Motor neuron (in vitro differentiated cells): Measurements from ENCODE around the gene COL15A1. TPM values are rescaled to one million over a fixed set of nuclear protein-coding genes. Genes with fewer than 3 reads are reported as not detected.
A peak's percentile ranks its signal among the peaks of the same experiment; 100 is the strongest.

Source experiments
- ATAC-seq, 8 experiments: fragments of 200-7000 bp; cut with Tn5 transposase; replicated peaks in 6 of 8; 2 replicates each; pipeline ENCODE4 v1.8.0; 2021; ENCODE audit warnings: mild to moderate bottlenecking in 8 of 8, moderate library complexity in 8 of 8
- H3K27ac ChIP-seq, 2 donors: fragments of 250-450 bp; sonication (Bioruptor Pico); 2 replicates each; pipeline ENCODE4 v1.9.0; 2021; ENCODE audit warnings: antibody characterized with exemption in 2 of 2, mild to moderate bottlenecking in 2 of 2, moderate library complexity in 1 of 2
- H3K4me1 ChIP-seq, 2 donors: fragments of 250-450 bp; sonication (Bioruptor Pico); replicated peaks in 1 of 2; 2 replicates each; pipeline ENCODE4 v1.6.1; 2021; ENCODE audit warnings: antibody characterized with exemption in 2 of 2, mild to moderate bottlenecking in 2 of 2, moderate library complexity in 1 of 2
- H3K4me3 ChIP-seq, 5 donors: fragments of 250-450 bp; sonication (Bioruptor Pico); 2 replicates each; pipeline ENCODE4 v1.9.0; 2021; ENCODE audit warnings: antibody characterized with exemption in 5 of 5, mild to moderate bottlenecking in 5 of 5, moderate library complexity in 4 of 5
- WGBS, 10 experiments: fragments of 450-650 bp; shearing (Covaris generic); methylation state at CpG; one replicate each; pipeline ENCODE4 v1.0.0; 2022; 5-methylcytosine and 5-hydroxymethylcytosine counted together
- in situ Hi-C, 9 experiments: fragments of 400-800 bp; cut with MboI; loops; one replicate each; pipeline ENCODE4 v1.15.0; 2021; ENCODE audit warnings: low sequenced_read_pairs in 9 of 9, low pct_unique_long_range_greater_than_20kb in 2 of 9; ENCODE audit not compliant: unreplicated experiment in 9 of 9
- total RNA-seq, 8 experiments: library from RNA; unstranded; fragments of 300-600 nt; gene quantifications; 2 replicates each; pipeline versions ENCODE4 v1.2.3 to v1.2.4, GENCODE V29; 2022

The COL15A1 gene
- total RNA-seq, 8 experiments from 2014 or later, result 0.05 to 46.3 (median 0.35) TPM; not detected in 1

DNA sequence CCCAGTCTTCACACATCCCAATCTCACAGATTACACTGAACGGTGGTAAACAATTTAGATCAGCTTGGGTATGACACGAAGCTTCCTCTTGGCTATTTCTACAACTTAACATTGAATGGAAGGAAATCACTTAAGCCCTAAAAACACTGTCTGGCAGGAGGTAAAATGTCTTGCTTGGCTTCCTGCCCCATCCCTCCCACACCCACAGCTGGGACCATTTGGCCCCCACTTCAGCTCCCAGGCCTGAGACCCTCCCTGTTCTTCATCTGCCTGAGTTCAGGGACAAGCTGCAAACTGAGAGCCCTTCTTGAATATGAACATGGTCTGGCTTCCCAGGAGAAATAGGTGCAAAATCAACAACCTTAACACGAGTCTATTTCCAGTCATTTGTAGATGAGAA lies 3.4 kb upstream of the COL15A1 start:
- in situ Hi-C loops, result no loop called here
- 14 to 100% (median 60%) methylated on average over 1 to 3 of the region's 3 CpGs; no CpG with 5 or more reads in 2 of the 10 experiments for WGBS, 10 experiments
- no peaks in the 10 kb centered on the region for H3K4me1 ChIP-seq
- no peak overlapping the region for H3K4me3 ChIP-seq
- no peak overlapping the region for H3K27ac ChIP-seq
- no peak for ATAC-seq

DNA sequence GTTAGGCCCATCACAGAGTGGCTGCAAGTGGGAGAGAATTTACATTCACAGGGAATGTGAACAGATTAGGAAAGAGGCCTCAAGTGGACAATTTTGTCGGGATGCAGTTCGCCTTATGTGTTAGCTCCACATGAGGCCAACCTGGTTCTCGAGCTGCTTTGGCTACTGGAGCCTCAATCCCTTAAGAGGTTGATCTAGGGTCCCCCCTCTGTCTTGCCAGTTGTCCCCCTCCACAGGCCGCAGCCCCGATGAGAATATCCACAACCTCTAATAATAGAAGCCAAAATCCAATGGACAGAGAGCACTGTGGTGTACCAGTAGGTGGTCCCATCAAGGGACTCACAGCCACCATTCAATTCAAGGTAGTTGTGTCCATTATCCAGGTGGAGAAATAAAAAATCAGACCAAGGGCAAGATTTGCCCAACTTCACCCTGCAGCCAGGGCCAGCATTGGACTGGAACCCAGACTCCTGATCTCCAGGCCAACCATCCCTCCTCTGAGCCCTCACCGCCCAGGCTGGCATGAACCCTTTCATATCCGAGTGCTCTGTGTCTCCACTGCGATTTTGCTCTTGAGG lies 1.7 kb upstream of the COL15A1 start:
- 54 to 100% (median 80%) methylated on average over 1 to 8 of the region's 8 CpGs; no CpG with 5 or more reads in 3 of the 10 experiments for WGBS, 10 experiments
- no peak overlapping the region for H3K4me3 ChIP-seq
- in situ Hi-C loops, result no loop called here
- no peaks in the 10 kb centered on the region for H3K4me1 ChIP-seq
- ATAC-seq, result no peak
- H3K27ac ChIP-seq, result no peak overlapping the region

DNA sequence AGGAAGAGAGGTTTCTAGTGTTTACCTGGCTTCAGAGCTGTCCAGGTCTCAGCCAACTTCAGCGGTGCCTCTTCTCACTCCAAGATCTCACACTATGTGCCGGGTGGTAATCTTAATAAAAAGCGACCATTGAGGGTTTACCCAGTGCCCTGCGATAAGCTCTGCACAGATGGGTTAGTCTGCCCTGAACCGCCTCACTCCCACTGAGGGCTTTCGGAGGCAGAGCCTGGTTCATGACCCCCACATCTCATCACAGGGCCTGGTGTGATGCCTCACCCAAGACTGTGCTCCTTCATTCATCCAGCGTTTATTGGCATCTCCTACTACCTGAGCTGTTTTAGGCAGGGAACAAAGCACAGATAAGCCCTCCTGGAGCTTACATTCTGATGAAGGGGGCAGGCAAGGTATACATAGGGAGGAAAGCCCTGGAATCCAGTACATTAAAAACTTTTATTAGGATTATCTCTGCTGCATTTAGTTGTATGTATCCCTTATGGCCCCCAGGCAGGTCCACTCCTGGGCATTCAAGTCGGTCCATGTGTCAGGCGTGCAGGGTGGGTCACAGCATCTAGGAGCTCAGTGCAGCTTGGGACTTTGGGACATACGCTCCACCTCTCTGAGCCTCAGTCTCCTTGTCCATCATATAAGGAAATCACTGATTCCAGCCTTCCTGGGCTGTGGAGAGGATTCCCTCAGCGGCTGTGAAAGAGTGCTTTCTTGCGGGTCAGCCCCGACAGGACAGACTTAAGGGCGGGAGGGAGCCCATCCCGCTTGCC lies 613 bp upstream of the COL15A1 start:
- 25 to 96% (median 69%) methylated on average over 1 to 8 of the region's 15 CpGs; no CpG with 5 or more reads in 4 of the 10 experiments for WGBS, 10 experiments
- in situ Hi-C loops, result no loop called here

DNA sequence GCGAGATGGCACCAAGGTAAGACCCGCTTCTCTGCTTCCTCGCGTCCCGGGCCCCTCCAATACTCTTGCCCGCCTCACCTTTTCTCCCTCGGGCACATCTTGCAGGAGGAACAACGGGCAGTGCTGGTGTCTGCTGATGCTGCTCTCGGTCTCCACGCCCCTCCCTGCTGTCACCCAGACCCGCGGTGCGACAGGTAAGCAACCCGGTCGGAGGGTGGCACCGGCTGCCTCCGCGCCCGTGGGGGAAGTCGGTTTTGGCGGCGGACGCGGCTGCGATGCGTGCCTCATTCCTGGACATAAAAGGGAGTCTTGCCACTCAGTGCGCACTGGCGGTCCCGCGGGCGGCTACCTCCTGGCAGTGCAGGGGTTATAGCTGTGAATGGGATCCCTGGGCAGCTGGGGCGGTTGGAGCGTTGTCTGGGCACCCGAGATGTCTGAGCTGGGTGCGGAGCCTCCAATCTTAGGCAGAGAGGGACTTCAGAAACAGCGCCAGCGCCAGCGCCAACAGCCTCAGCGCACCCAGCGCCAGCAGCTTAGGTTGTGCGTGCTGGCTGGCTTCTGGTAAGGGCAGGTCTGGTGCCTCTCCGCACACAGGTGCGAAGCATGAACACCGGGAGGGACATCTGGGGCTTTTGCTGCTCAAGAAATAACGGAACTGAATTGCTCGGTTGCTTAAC lies 488 bp downstream of the COL15A1 start:
- 0 to 30% (median 8%) methylated on average over 1 to 11 of the region's 46 CpGs; no CpG with 5 or more reads in 5 of the 10 experiments for WGBS, 10 experiments
- in situ Hi-C loops, result no loop called here
- peak; percentile 29 to 69 (median 53) for ATAC-seq
- Histone ChIP-seq H3K4me1 (no peaks in the 10 kb centered on the region), H3K4me3 (peak overlapping the region; percentile 25 to 39 (median 32)), H3K27ac (no peak overlapping the region)

More for the DNA sequence above, 613 bp upstream of the COL15A1 start:
- Histone ChIP-seq H3K27ac (no peak overlapping the region), H3K4me3 (peak overlapping the region; percentile 25 to 39 (median 32)), H3K4me1 (no peaks in the 10 kb centered on the region)
- peak in 1 of 8 experiments; percentile 11 for ATAC-seq

DNA sequence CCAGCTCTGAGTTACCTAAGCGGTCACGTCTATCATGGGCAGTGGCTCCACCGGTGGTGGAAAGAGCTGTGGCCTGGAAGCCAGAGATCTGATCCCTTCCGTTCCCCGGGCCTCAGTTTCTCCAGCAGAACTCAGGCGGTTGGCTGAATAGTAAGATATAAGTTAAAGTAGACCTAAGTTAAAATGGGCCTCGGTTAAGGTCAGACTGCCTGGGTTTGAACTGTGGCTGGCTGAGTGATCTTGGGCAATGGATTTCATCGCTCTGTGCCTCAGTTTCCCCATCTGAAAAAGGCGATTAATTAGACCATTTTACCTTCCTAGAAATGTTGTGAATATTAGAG lies 997 bp downstream of the COL15A1 start:
- in situ Hi-C loops, result no loop called here
- WGBS, 10 experiments, result 17 to 66% (median 41%) methylated on average over 2 to 9 of the region's 9 CpGs; no CpG with 5 or more reads in 2 of the 10 experiments
- no peak for ATAC-seq
- Histone ChIP-seq H3K27ac (no peak overlapping the region), H3K4me1 (no peaks in the 10 kb centered on the region), H3K4me3 (peak overlapping the region in 1 of 5 donors; percentile 39)

DNA sequence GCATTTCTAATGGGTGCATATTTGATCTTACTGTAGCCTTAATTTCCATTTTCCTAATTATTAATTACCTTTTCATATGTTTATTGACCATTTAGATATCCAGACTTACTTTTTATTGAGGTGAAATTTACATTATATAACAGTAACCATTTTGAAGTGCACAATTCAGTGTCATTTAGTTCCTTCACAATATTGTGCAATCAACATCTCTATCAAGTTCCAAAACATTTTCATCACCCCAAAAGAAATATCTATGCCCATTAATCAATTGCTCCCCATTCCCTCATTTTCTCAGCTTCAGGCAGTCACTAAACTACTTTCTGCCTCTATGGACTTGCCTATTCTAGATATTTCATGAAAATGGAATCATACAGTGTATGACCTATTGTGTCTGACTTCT lies 5.9 kb downstream of the COL15A1 start:
- no peak overlapping the region for H3K27ac ChIP-seq
- H3K4me1 ChIP-seq, result no peaks in the 10 kb centered on the region
- no peak for ATAC-seq
- H3K4me3 ChIP-seq, result no peak overlapping the region
- in situ Hi-C loops, result no loop called here

DNA sequence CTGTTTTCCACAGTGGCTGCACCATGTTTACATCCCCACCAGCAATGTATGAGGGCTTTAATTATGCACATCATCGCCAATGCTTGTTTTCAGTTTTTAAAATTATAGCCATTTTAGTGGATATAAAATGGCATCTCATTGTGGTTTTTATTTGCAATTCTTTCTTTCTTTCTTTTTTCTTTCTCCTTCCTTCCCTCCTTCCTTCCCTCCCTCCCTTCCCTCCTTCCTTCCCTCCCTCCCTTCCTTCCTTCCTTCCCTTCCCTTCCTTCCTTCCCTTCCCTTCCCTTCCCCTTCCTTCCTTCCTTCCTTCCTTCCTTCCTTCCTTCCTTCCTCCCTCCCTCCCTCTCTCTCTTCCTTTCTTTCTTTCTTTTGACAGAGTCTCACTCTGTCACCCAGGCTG lies 6.6 kb downstream of the COL15A1 start:
- 67 to 100% (median 88%) methylated on average over 1 of the region's 1 CpG; no CpG with 5 or more reads in 7 of the 10 experiments for WGBS, 10 experiments
- ATAC-seq, result no peak
- in situ Hi-C loops, result no loop called here

DNA sequence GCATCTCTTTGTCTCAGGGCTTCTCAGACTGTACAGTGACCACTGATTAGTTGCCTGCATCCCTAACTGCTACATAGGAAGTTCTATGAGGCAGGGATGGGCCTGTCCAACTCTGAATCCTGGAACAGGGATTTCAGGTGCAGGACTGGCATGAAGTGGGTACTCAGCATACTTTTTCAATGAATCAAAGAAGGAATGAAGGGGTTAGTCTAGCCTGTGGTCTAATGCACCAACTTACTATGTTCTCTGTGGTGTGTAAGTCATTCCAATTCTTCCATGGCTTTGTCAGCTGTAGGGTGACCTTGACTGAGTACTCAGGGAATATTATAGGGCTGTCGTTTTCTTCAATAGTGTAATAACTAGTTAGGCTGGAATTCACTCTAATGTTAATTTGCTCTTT lies 8.3 kb downstream of the COL15A1 start:
- Histone ChIP-seq H3K4me1 (no peaks in the 10 kb centered on the region), H3K27ac (no peak overlapping the region), H3K4me3 (no peak overlapping the region)
- no peak for ATAC-seq
- WGBS, 10 experiments, result 33 to 100% (median 71%) methylated on average over 1 of the region's 1 CpG; no CpG with 5 or more reads in 3 of the 10 experiments
- in situ Hi-C loops, result no loop called here

More for the DNA sequence above, 6.6 kb downstream of the COL15A1 start:
- Histone ChIP-seq H3K4me1 (no peaks in the 10 kb centered on the region), H3K27ac (no peak overlapping the region), H3K4me3 (no peak overlapping the region)

DNA sequence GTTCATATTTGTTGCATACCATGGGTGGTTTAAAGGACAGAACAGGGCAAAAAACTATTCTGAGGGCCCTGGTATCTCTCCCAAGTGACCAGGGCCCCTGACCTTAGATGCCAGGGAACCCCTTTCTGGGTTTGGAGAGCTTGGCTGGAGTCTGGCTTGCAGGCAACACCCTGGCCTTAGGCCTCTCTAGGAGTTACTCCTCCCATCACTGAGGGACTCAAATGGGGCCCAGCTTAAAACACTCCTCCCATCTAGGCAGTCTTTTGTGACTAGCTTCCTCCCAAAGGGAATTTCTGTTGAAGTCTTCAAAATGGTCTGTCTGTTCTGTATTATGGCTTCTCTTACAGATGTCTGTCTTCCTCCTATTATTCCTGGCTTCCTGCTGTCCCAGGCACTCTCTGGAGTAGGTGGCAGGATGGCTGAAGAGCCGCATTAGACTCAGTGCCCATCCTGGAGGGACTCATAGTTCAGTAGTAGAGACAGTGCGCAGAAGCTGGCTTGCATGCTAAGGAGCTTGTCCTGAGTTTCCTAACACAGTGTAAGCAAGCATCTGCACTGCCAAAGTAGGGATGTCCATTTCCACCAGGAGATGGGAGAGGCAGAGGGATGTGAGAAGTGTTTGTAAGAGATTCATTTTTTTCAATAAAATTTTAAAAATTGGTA lies 10.0 kb downstream of the COL15A1 start:
- 20 to 100% (median 86%) methylated on average over 1 to 2 of the region's 2 CpGs; no CpG with 5 or more reads in 5 of the 10 experiments for WGBS, 10 experiments
- ATAC-seq, result peak in 2 of 8 experiments; percentile 56 to 67

DNA sequence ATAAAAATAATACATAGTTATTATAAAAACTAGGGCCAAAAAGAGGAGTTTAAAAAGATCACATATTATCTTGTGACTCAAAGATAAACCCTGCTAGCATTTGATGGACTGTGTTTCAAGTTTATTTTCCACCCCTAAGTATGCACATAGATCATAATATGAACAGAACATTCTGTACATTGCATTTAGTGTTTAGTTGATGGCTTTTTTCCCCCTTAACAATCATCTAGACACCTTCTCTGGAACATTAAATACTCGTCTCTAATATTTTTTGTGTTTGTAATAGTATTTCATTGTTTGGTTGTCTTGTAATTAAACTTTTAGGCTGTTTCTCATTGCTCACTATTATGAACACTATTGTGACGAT lies 10.5 kb downstream of the COL15A1 start:
- ATAC-seq, result no peak
- Histone ChIP-seq H3K4me1 (no peaks in the 10 kb centered on the region), H3K27ac (no peak overlapping the region), H3K4me3 (no peak overlapping the region)
- in situ Hi-C loops, result no loop called here
- 36 to 83% (median 56%) methylated on average over 1 to 2 of the region's 2 CpGs; no CpG with 5 or more reads in 1 of the 10 experiments for WGBS, 10 experiments

More for the DNA sequence above, 10.0 kb downstream of the COL15A1 start:
- in situ Hi-C loops, result no loop called here
- Histone ChIP-seq H3K27ac (no peak overlapping the region), H3K4me1 (no peaks in the 10 kb centered on the region), H3K4me3 (no peak overlapping the region)

DNA sequence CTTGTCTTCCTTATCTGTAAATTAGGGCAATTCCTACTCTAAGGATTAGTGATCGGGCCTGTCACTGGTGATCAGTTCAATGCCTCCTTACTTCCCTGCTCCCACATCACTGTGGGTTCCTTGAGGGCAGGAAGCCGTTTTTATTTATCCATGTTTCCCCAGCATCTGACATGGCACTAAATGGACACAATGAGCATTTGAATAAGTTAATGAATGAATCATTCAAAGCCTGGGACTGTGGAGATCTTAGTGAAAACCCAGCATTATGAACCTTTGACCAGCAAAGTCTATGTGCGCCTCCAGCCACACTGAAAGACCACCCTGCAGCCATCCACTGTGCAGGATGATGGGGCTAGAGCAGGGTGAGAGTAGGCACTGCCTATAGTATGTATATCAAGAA lies 11.6 kb downstream of the COL15A1 start:
- in situ Hi-C loops, result no loop called here
- WGBS, 10 experiments, result 17 to 100% (median 90%) methylated on average over 1 to 3 of the region's 3 CpGs; no CpG with 5 or more reads in 2 of the 10 experiments
- Histone ChIP-seq H3K27ac (no peak overlapping the region), H3K4me1 (no peaks in the 10 kb centered on the region), H3K4me3 (no peak overlapping the region)
- ATAC-seq, result peak in 2 of 8 experiments; percentile 14 to 25

DNA sequence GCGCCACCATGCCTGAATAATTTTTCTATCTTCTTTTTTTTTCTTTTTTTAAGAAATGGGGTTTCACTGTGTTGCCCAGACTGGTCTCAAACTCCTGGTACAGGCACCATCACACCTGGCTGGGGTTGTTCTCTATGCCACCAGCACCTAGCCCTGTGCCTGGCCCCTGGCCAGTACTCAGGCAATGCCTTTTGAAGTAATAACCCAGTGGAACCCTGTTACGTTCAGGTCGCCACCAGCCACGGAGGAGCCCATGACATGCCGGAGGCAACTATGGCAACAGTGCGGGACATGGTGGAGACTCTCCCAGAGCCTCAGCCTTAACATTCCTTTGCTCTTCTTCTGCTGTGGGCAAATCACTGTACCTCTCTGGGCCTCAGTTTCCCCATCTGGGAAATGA lies 14.1 kb downstream of the COL15A1 start:
- ATAC-seq, result no peak

More for the DNA sequence above, 14.1 kb downstream of the COL15A1 start:
- Histone ChIP-seq H3K27ac (no peak overlapping the region), H3K4me1 (no peaks in the 10 kb centered on the region), H3K4me3 (no peak overlapping the region)
- WGBS, 10 experiments, result 42 to 100% (median 94%) methylated on average over 1 to 6 of the region's 6 CpGs; no CpG with 5 or more reads in 3 of the 10 experiments
- in situ Hi-C loops, result no loop called here
